B cell (primary cell): ENCODE data around the gene CNTNAP1. TPM values are rescaled to one million over a fixed set of nuclear protein-coding genes. Genes with fewer than 3 reads are reported as not detected.

Experiments
- ATAC-seq: fragments of 200-7000 bp; cut with Tn5 transposase; one replicate; pipeline ENCODE4 v1.10.0; 2021; ENCODE audit warnings: low read depth, mild to moderate bottlenecking, moderate number of reproducible peaks, moderate library complexity
- CTCF ChIA-PET: fragments of 350-600 bp; sonication (Branson Sonifier 250); formaldehyde crosslinking; loops from one replicate; lab custom pipeline; 2021; ENCODE audit warnings: antibody characterized with exemption, inconsistent platforms; lab: Charles Lee
- POLR2A ChIA-PET: fragments of 350-600 bp; sonication (Branson Sonifier 250); formaldehyde crosslinking; loops from one replicate; lab custom pipeline; 2021; ENCODE audit warnings: antibody characterized with exemption; lab: Charles Lee
- DNase-seq: peaks from one replicate; pipeline ENCODE4 v3.0.0; 2013
- H2AFZ ChIP-seq: 2 replicates; pipeline ENCODE4 v1.6.1; 2012; ENCODE audit warnings: mild to moderate bottlenecking, low read depth, low read length; ENCODE audit not compliant: insufficient read depth, poor library complexity, severe bottlenecking
- H3K27ac ChIP-seq, 2 donors: 1 replicate in 1 of 2; 2 replicates in 1 of 2; pipeline ENCODE4 v1.5.1; 2012 to 2013; ENCODE audit warnings: low read length in 2 of 2, mild to moderate bottlenecking in 2 of 2, moderate library complexity in 1 of 2
- H3K27me3 ChIP-seq, 4 experiments: fragments of 200-600 bp in 1 of 4; sonication (generic) in 1 of 4; replicated peaks in 1 of 4; 1 replicate in 2 of 4; 2 replicates in 2 of 4; pipeline versions ENCODE4 v1.6.1 to v1.7.0; 2013 to 2016; ENCODE audit warnings: low read length in 3 of 4, mild to moderate bottlenecking in 2 of 4, mixed read lengths in 1 of 4, moderate library complexity in 1 of 4; ENCODE audit not compliant: insufficient read depth in 4 of 4, control insufficient read depth in 3 of 4; ENCODE audit errors: control extremely low read depth in 1 of 4
- H3K36me3 ChIP-seq, 2 experiments: replicated peaks in 1 of 2; 1 replicate in 1 of 2; 2 replicates in 1 of 2; pipeline versions ENCODE4 v1.6.1 to v1.7.1; 2013; ENCODE audit warnings: low read length in 1 of 2; ENCODE audit not compliant: insufficient read depth in 2 of 2, control insufficient read depth in 1 of 2; ENCODE audit errors: control extremely low read depth in 1 of 2, extremely low read depth in 1 of 2
- H3K4me1 ChIP-seq, 2 donors: fragments of 200-600 bp in 1 of 2; sonication (generic) in 1 of 2; 1 replicate in 1 of 2; 2 replicates in 1 of 2; pipeline versions ENCODE4 v1.5.1 to v1.6.1; 2013 to 2017; ENCODE audit warnings: low read length in 2 of 2; ENCODE audit not compliant: control insufficient read depth in 2 of 2, insufficient read depth in 2 of 2
- H3K4me2 ChIP-seq: replicated peaks from 2 replicates; pipeline ENCODE3; 2012; ENCODE audit warnings: mild to moderate bottlenecking, low read depth, low read length; ENCODE audit not compliant: poor library complexity, severe bottlenecking
- H3K4me3 ChIP-seq, 5 experiments: fragments of 200-600 bp in 1 of 5; sonication (generic) in 1 of 5; 1 replicate in 3 of 5; 2 replicates in 2 of 5; pipeline versions ENCODE4 v1.5.1 to v1.7.0; 2011 to 2016; ENCODE audit warnings: low read length in 4 of 5, mild to moderate bottlenecking in 4 of 5, low read depth in 2 of 5, control low read depth in 1 of 5, moderate library complexity in 1 of 5; ENCODE audit not compliant: insufficient read depth in 1 of 5; ENCODE audit errors: control extremely low read depth in 1 of 5, extremely low read depth in 1 of 5
- H3K79me2 ChIP-seq: fragments of 200-600 bp; sonication (generic); one replicate; pipeline ENCODE4 v1.6.0; 2016; ENCODE audit warnings: low read length; ENCODE audit not compliant: control insufficient read depth, insufficient read depth
- H3K9ac ChIP-seq: fragments of 200-600 bp; sonication (generic); 2 replicates; pipeline ENCODE4 v1.6.1; 2017; ENCODE audit warnings: mild to moderate bottlenecking, low read length, moderate library complexity
- H3K9me3 ChIP-seq, 3 donors: one replicate each; pipeline versions ENCODE4 v1.6.1 to v1.7.1; 2013; ENCODE audit warnings: low read length in 2 of 3; ENCODE audit not compliant: control insufficient read depth in 2 of 3, insufficient read depth in 1 of 3; ENCODE audit errors: control extremely low read depth in 1 of 3
- H4K20me1 ChIP-seq: 2 replicates; pipeline ENCODE4 v1.6.0; 2012; ENCODE audit warnings: mild to moderate bottlenecking, low read length; ENCODE audit not compliant: insufficient read depth, control insufficient read depth, poor library complexity, severe bottlenecking
- H3K27ac Mint-ChIP-seq: one replicate; pipeline ENCODE4 v1.8.0; 2021; ENCODE audit warnings: mixed read lengths
- H3K27me3 Mint-ChIP-seq: one replicate; pipeline ENCODE4 v1.8.0; 2021; ENCODE audit warnings: mixed read lengths
- H3K4me1 Mint-ChIP-seq: one replicate; pipeline ENCODE4 v1.8.0; 2021; ENCODE audit warnings: mixed read lengths
- H3K4me3 Mint-ChIP-seq: one replicate; pipeline ENCODE4 v1.8.0; 2021; ENCODE audit warnings: mixed read lengths
- H3K9me3 Mint-ChIP-seq: one replicate; pipeline ENCODE4 v1.8.0; 2022; ENCODE audit warnings: mixed read lengths; ENCODE audit not compliant: insufficient read depth
- EZH2 ChIP-seq: IDR thresholded peaks from 2 replicates; pipeline ENCODE4 v1.6.1; 2012; ENCODE audit warnings: borderline replicate concordance, low read depth, mild to moderate bottlenecking, moderate library complexity, low read length; ENCODE audit not compliant: insufficient read depth, poor library complexity, severe bottlenecking
- WGBS: methylation state at CpG from one replicate; pipeline ENCODE4 v1.1.5; 2013; ENCODE audit warnings: missing lambda C conversion rate; ENCODE audit not compliant: insufficient coverage; 5-methylcytosine and 5-hydroxymethylcytosine counted together
- intact Hi-C: fragments of 100-400 bp; cut with micrococcal nuclease; formaldehyde crosslinking; loops from one replicate; pipeline ENCODE4 v1.10.0; 2022
- polyA plus RNA-seq: library from polyadenylated mRNA; depleted of rRNA; stranded (reverse); fragments of >200 nt; gene quantifications from 2 replicates; pipeline ENCODE4 v1.2.3, GENCODE V29; 2012
- total RNA-seq, 2 donors: library from RNA; stranded (reverse); fragments of 120-200 nt in 1 of 2; gene quantifications; 1 replicate in 1 of 2; 2 replicates in 1 of 2; pipeline versions ENCODE4 v1.2.3 to v1.2.4, GENCODE V29; 2013 to 2022
- TF ChIP-seq, protein P1 (sequence below): fragments of 200-600 bp; IDR thresholded peaks from one replicate; pipeline ENCODE4 v1.8.0; 2022; ENCODE audit warnings: antibody characterized with exemption, mild to moderate bottlenecking

CNTNAP1 gene
- total and polyA plus RNA-seq, 2 donors (not counting 1 experiment from before 2014, with no cell fraction given): 3.5 to 4.7 TPM

DNA sequence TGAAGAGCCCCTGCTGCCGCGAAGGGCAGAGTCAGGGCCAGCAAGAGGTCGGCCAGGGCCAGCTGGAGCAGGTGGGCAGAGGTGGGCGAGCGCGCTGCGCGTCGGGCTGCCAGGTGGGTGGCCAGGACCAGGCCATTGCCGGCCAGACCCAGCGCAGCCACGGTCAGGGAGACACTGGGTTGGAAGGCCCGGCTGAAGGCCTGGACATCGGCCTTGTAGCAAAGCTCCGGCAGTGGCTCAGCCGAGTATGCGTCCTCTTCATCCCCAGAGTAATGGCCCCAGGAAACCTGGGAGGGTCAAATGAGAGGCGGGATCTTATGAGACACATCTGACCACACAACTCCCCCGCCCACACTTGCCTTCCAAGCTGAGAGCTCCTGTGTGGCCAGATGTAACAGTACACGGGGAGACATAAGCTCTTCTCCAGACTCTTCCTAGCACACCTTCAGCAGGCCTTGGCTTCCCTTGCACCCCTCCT lies 2.0 kb upstream of the CNTNAP1 start:
- Mint-ChIP-seq H3K4me1 (peaks cover 63% of the 10 kb centered on the region), H3K27ac (peak overlapping the region; percentile 93), H3K9me3 (no peaks in the 10 kb centered on the region), H3K27me3 (peaks cover 3% of the 10 kb centered on the region), H3K4me3 (peak overlapping the region; percentile 92)
- peaks cover 0 to 23% (median 0%) of the 10 kb centered on the region in 3 donors for H3K9me3 ChIP-seq
- TF ChIP-seq, protein P1, sequence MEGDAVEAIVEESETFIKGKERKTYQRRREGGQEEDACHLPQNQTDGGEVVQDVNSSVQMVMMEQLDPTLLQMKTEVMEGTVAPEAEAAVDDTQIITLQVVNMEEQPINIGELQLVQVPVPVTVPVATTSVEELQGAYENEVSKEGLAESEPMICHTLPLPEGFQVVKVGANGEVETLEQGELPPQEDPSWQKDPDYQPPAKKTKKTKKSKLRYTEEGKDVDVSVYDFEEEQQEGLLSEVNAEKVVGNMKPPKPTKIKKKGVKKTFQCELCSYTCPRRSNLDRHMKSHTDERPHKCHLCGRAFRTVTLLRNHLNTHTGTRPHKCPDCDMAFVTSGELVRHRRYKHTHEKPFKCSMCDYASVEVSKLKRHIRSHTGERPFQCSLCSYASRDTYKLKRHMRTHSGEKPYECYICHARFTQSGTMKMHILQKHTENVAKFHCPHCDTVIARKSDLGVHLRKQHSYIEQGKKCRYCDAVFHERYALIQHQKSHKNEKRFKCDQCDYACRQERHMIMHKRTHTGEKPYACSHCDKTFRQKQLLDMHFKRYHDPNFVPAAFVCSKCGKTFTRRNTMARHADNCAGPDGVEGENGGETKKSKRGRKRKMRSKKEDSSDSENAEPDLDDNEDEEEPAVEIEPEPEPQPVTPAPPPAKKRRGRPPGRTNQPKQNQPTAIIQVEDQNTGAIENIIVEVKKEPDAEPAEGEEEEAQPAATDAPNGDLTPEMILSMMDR: no peak
- TF ChIP-seq EZH2: no peak
- H4K20me1 ChIP-seq: peaks cover 21% of the 10 kb centered on the region
- H3K4me1 ChIP-seq: peaks cover 67 to 75% of the 10 kb centered on the region in 2 donors
- CTCF ChIA-PET: interaction anchor here (1.0 to 4.9 kb wide), 8 partner anchors 9 to 144 kb away, joined by 3 to 72 read pairs (median 5); partner anchors contain the start of genes BECN1, PSMC3IP, RETREG3 and TUBG1
- WGBS: 79% methylated on average over 19 of the region's 20 CpGs
- ATAC-seq (no peak), DNase-seq (no peak)
- H2AFZ ChIP-seq: peak overlapping the region; percentile 82
- H3K79me2 ChIP-seq: no peaks in the 10 kb centered on the region
- H3K27me3 ChIP-seq: peaks cover 0 to 42% (median 17%) of the 10 kb centered on the region in 4 experiments
- H3K36me3 ChIP-seq: no peaks in the 10 kb centered on the region
- no peak overlapping the region for H3K27ac ChIP-seq
- H3K4me2 ChIP-seq: peak overlapping the region; percentile 99
- peak overlapping the region in 2 of 5 experiments; percentile 25 to 51 for H3K4me3 ChIP-seq
- intact Hi-C loops: no loop called here
- POLR2A ChIA-PET: interaction anchor here (0.8 to 4.5 kb wide), 4 partner anchors 10 to 102 kb away, joined by 3 to 19 read pairs (median 14); partner anchors contain the start of genes PSMC3IP, RETREG3 and TUBG1
- peak overlapping the region; percentile 51 for H3K9ac ChIP-seq
